ENCODE results near the gene RMI1.

DNA sequence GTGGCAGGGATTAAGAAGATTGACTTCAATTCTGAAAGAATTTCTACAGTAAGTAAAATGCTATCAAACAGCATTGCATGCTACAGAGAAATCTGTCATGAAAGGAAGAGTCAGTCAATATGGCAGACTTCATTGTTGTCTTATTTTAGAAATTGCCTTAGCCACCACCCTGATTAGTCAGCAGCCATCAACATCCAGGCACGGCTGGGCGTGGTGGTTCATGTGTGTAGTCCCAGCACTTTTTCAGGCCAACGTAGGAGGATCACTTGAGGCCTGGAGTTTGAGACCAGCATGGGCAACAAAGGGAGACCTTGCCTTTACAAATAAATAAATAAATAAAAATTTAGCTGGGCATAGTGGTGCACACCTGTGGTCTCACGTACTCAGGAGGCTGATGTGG lies 46.6 kb downstream of the RMI1 start:
- TF ChIP-seq CTCF (tag by site-specific recombination; IDR thresholded peaks at IDR 0.05) = no peak
- no peak for TF ChIP-seq ZNF274 (IDR thresholded peaks at IDR 0.05; ENCODE audit: low read length)
- no peak for TF ChIP-seq ZNF274 (tag by site-specific recombination; IDR thresholded peaks at IDR 0.05; ENCODE audit: borderline replicate concordance)

All from HEK293 (cell line).